H1 (cell line): ENCODE measurements around the gene UBL4B. TPM values are rescaled to one million over a fixed set of nuclear protein-coding genes. Genes with fewer than 3 reads are reported as not detected.

Experiments used
- CTCF ChIA-PET: fragments of 300-600 bp; sonication (Branson Sonifier 250); formaldehyde crosslinking; loops from one replicate; lab custom pipeline; 2021; ENCODE audit not compliant: partially characterized antibody; lab: Charles Lee
- POLR2A ChIA-PET: fragments of 300-600 bp; sonication (Branson Sonifier 250); formaldehyde crosslinking; loops from one replicate; lab custom pipeline; 2021; ENCODE audit warnings: inconsistent platforms; ENCODE audit not compliant: partially characterized antibody; lab: Charles Lee
- DNase-seq, 2 experiments: peaks; one replicate each; pipeline versions ENCODE4 v3.0.0 to v3.0.0-alpha.2; 2010 to 2022; ENCODE audit warnings: low spot score in 2 of 2, low read depth in 1 of 2, mixed read lengths in 1 of 2
- FAIRE-seq: peaks from 2 replicates; lab custom pipeline; 2011; peaks lifted over from hg19 to GRCh38; lab: Jason Lieb, UNC
- H2AFZ ChIP-seq: 2 replicates; pipeline ENCODE4 v1.8.1; 2012; ENCODE audit warnings: low read length, inconsistent platforms
- H2AK5ac ChIP-seq: 2 replicates; pipeline ENCODE4 v1.6.1; 2013; ENCODE audit warnings: low read depth, low read length
- H2BK120ac ChIP-seq: replicated peaks from 2 replicates; pipeline ENCODE3; 2013; ENCODE audit warnings: low read depth, low read length, inconsistent platforms
- H2BK12ac ChIP-seq: 2 replicates; pipeline ENCODE4 v1.6.1; 2013; ENCODE audit warnings: low read depth, low read length
- H2BK15ac ChIP-seq: 2 replicates; pipeline ENCODE4 v1.6.1; 2013; ENCODE audit warnings: low read length
- H2BK20ac ChIP-seq: 2 replicates; pipeline ENCODE4 v1.6.1; 2013; ENCODE audit warnings: low read length
- H2BK5ac ChIP-seq: 2 replicates; pipeline ENCODE4 v1.6.1; 2013; ENCODE audit warnings: low read depth, low read length
- H3K14ac ChIP-seq: 2 replicates; pipeline ENCODE4 v1.6.1; 2013; ENCODE audit warnings: inconsistent platforms; ENCODE audit not compliant: insufficient read length
- H3K18ac ChIP-seq: 2 replicates; pipeline ENCODE4 v1.6.1; 2013; ENCODE audit warnings: low read length; ENCODE audit errors: extremely low read depth
- H3K23ac ChIP-seq: 2 replicates; pipeline ENCODE4 v1.6.1; 2013; ENCODE audit warnings: inconsistent platforms; ENCODE audit not compliant: insufficient read length
- H3K23me2 ChIP-seq: 2 replicates; pipeline ENCODE4 v1.6.1; 2013; ENCODE audit warnings: low read depth, low read length
- H3K27ac ChIP-seq: 2 replicates; pipeline ENCODE4 v1.6.1; 2011; ENCODE audit warnings: low read depth, low read length, inconsistent platforms
- H3K27me3 ChIP-seq, 4 experiments: replicated peaks in 1 of 4; 1 replicate in 1 of 4; 2 replicates in 3 of 4; pipeline versions ENCODE4 v1.6.1 to v1.8.1; 2011 to 2013; ENCODE audit warnings: low read length in 3 of 4, mild to moderate bottlenecking in 3 of 4, inconsistent platforms in 2 of 4, mixed read lengths in 2 of 4, moderate library complexity in 1 of 4; ENCODE audit not compliant: control insufficient read depth in 3 of 4, insufficient read depth in 3 of 4; ENCODE audit errors: extremely low read depth in 1 of 4
- H3K36me3 ChIP-seq, 4 experiments: 2 replicates each; pipeline versions ENCODE4 v1.6.1 to v1.8.1; 2011 to 2013; ENCODE audit warnings: mild to moderate bottlenecking in 4 of 4, low read length in 3 of 4, moderate library complexity in 2 of 4, control low read depth in 1 of 4, inconsistent platforms in 1 of 4; ENCODE audit not compliant: insufficient read depth in 4 of 4, control insufficient read depth in 2 of 4
- H3K4ac ChIP-seq: replicated peaks from 2 replicates; pipeline ENCODE3; 2013; ENCODE audit warnings: low read length, low read depth, mixed read lengths, inconsistent platforms; ENCODE audit not compliant: insufficient read length
- H3K4me1 ChIP-seq, 4 experiments: replicated peaks in 1 of 4; 1 replicate in 1 of 4; 2 replicates in 3 of 4; pipeline versions ENCODE4 v1.6.1 to v1.8.1; 2011 to 2013; ENCODE audit warnings: low read length in 3 of 4, inconsistent platforms in 2 of 4, mixed read lengths in 1 of 4; ENCODE audit not compliant: insufficient read depth in 4 of 4, control insufficient read depth in 3 of 4
- H3K4me2 ChIP-seq, 2 experiments: 2 replicates each; pipeline versions ENCODE4 v1.6.1 to v1.8.1; 2011 to 2013; ENCODE audit warnings: low read depth in 2 of 2, low read length in 2 of 2, control low read depth in 1 of 2, inconsistent platforms in 1 of 2, mild to moderate bottlenecking in 1 of 2; ENCODE audit not compliant: insufficient read depth in 1 of 2
- H3K4me3 ChIP-seq, 4 experiments: fragments of 200-600, 300-600 bp in 1 of 4; sonication (generic), shearing (Covaris generic), sonication (Bioruptor Twin) in 1 of 4; 2 replicates each; pipeline versions ENCODE4 v1.5.1 to v1.8.1; 2011 to 2016; ENCODE audit warnings: low read length in 4 of 4, low read depth in 3 of 4, control low read depth in 2 of 4, inconsistent platforms in 2 of 4, mild to moderate bottlenecking in 2 of 4, mixed read lengths in 1 of 4, moderate library complexity in 1 of 4; ENCODE audit not compliant: insufficient read depth in 2 of 4; ENCODE audit errors: extremely low read depth in 1 of 4
- H3K56ac ChIP-seq: replicated peaks from 2 replicates; pipeline ENCODE3; 2013; ENCODE audit warnings: low read depth, mild to moderate bottlenecking, mixed read lengths, low read length, inconsistent platforms; ENCODE audit not compliant: insufficient read length
- H3K79me1 ChIP-seq: 2 replicates; pipeline ENCODE4 v1.6.1; 2013; ENCODE audit warnings: low read depth, low read length, control low read depth
- H3K79me2 ChIP-seq, 2 experiments: 2 replicates each; pipeline versions ENCODE4 v1.6.1 to v1.8.1; 2012 to 2013; ENCODE audit warnings: low read length in 2 of 2, mild to moderate bottlenecking in 2 of 2, inconsistent platforms in 1 of 2; ENCODE audit not compliant: insufficient read depth in 2 of 2, control insufficient read depth in 1 of 2
- H3K9ac ChIP-seq, 4 experiments: replicated peaks in 1 of 4; 1 replicate in 1 of 4; 2 replicates in 3 of 4; pipeline versions ENCODE4 v1.6.1 to v1.8.1; 2011 to 2013; ENCODE audit warnings: low read depth in 3 of 4, low read length in 3 of 4, control low read depth in 2 of 4, mild to moderate bottlenecking in 2 of 4, moderate library complexity in 2 of 4, inconsistent platforms in 1 of 4; ENCODE audit errors: extremely low read depth in 1 of 4
- H3K9me3 ChIP-seq, 2 experiments: 2 replicates each; pipeline versions ENCODE4 v1.6.1 to v1.8.1; 2012 to 2013; ENCODE audit warnings: mild to moderate bottlenecking in 2 of 2, moderate library complexity in 2 of 2, control low read depth in 1 of 2, inconsistent platforms in 1 of 2, low read depth in 1 of 2, low read length in 1 of 2, mixed read lengths in 1 of 2; ENCODE audit not compliant: insufficient read depth in 2 of 2
- H4K20me1 ChIP-seq, 2 experiments: replicated peaks in 1 of 2; 2 replicates each; pipeline versions ENCODE3 to v1.8.1; 2011 to 2013; ENCODE audit warnings: inconsistent platforms in 2 of 2, low read length in 2 of 2, mild to moderate bottlenecking in 1 of 2; ENCODE audit not compliant: insufficient read depth in 2 of 2, control insufficient read depth in 1 of 2
- H4K5ac ChIP-seq: 2 replicates; pipeline ENCODE4 v1.6.1; 2013; ENCODE audit warnings: low read length, low read depth, mixed read lengths, inconsistent platforms; ENCODE audit not compliant: insufficient read length
- H4K8ac ChIP-seq: 2 replicates; pipeline ENCODE4 v1.8.0; 2013; ENCODE audit warnings: mild to moderate bottlenecking, moderate library complexity, low read length, inconsistent platforms; ENCODE audit not compliant: insufficient read depth; ENCODE audit errors: extremely low read depth
- H4K91ac ChIP-seq: replicated peaks from 2 replicates; pipeline ENCODE3; 2013; ENCODE audit warnings: low read length, mixed read lengths, inconsistent platforms; ENCODE audit not compliant: insufficient read length
- CHD1 ChIP-seq: IDR thresholded peaks from 2 replicates; pipeline ENCODE4 v1.6.1; 2012; ENCODE audit warnings: low read depth, low read length, improper control_type of control experiment
- CTBP2 ChIP-seq: IDR thresholded peaks from 2 replicates; pipeline ENCODE4 v1.7.0; 2011; ENCODE audit warnings: borderline replicate concordance, mild to moderate bottlenecking, moderate library complexity, mixed read lengths, low read length; ENCODE audit not compliant: insufficient read depth, insufficient read length
- FOSL1 ChIP-seq: IDR thresholded peaks from 2 replicates; pipeline ENCODE4 v1.6.1; 2011; ENCODE audit warnings: mild to moderate bottlenecking, low read depth, low read length, moderate library complexity; ENCODE audit not compliant: insufficient read depth
- RNF2 ChIP-seq: fragments of 200-900, 300-1000 bp; sonication (generic); IDR thresholded peaks from 2 replicates; pipeline ENCODE4 v1.7.1; 2016; ENCODE audit warnings: borderline replicate concordance, low read depth, mild to moderate bottlenecking, antibody characterized with exemption, low read length; ENCODE audit not compliant: poor library complexity, severe bottlenecking; ENCODE audit errors: missing control alignments
- SAP30 ChIP-seq: fragments of 300-600 bp; sonication (generic); IDR thresholded peaks from 2 replicates; pipeline ENCODE4 v1.7.1; 2012; ENCODE audit warnings: low read length, moderate library complexity, mild to moderate bottlenecking, inconsistent platforms; ENCODE audit not compliant: insufficient read depth, insufficient replicate concordance
- SUZ12 ChIP-seq: fragments of 200-600 bp; sonication (generic); IDR thresholded peaks from 2 replicates; pipeline ENCODE4 v1.6.1; 2012; ENCODE audit warnings: mild to moderate bottlenecking, inconsistent platforms, low read length, moderate library complexity, mixed read lengths
- TEAD4 ChIP-seq: IDR thresholded peaks from 2 replicates; pipeline ENCODE4 v1.6.1; 2012; ENCODE audit warnings: low read depth, low read length, inconsistent platforms, mixed read lengths
- polyA plus RNA-seq, 7 experiments: library from polyadenylated mRNA; depleted of rRNA in 3 of 7; stranded (reverse) in 5 of 7; unstranded in 2 of 7; fragments of >200 nt in 5 of 7; fragments of 200-250 nt in 2 of 7; gene quantifications; 1 replicate in 5 of 7; 2 replicates in 1 of 7; 4 replicates in 1 of 7; pipeline versions ENCODE4 v1.2.1 to v1.2.3, GENCODE V29; 2011 to 2013; ENCODE audit warnings: missing spikeins in 2 of 7, mixed read lengths in 2 of 7
- total RNA-seq: library from RNA; stranded (reverse); fragmentation: NEBNext Ultra II Directional; extraction: Animal tissue kit (Norgen Biotek cat#: 25700); gene quantifications from 2 replicates; pipeline ENCODE4 v1.2.1, GENCODE V29; 2021
- TF ChIP-seq, protein P1 (sequence below): IDR thresholded peaks from 2 replicates; pipeline ENCODE4 v1.6.1; 2012; ENCODE audit warnings: inconsistent platforms
- TF ChIP-seq, protein P2 (sequence below): IDR thresholded peaks from 2 replicates; pipeline ENCODE4 v1.6.1; 2011; ENCODE audit warnings: low read depth, mild to moderate bottlenecking, low read length; ENCODE audit not compliant: insufficient read depth

Gene UBL4B
- total and polyA plus RNA-seq, 2 of the 8 experiments (the other 6 are each of a cell fraction or from before 2014, with no cell fraction given): 0.11 TPM; not detected in 1

DNA sequence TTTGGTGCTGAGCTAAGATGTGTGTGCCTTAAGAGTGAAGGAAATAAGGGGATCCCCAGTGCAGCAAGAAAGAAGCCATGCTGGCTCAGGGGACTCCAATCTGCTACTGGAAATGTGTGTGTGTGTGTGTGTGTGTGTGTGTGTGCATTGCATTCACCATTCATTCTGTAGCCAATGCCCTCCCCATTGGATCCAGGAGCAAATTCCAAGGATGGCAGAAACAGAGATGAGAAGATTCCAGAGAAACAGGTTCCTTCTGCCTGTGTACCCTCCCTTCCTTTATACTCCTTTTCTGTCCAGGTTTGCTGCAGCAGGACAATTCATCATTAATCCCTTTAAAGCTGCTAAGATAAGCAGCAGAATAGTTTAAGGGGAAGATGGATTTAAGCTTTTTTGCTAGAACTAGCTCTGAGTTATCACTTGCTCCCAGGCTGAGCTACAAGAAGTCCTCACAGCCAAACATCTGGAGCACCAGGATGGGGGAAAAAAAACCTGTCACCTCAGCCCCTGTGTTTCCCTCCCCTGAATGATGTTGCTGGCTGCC, 41.2 kb downstream of the UBL4B start:
- Histone ChIP-seq H3K4ac (no peak overlapping the region), H3K79me2 (no peaks in the 10 kb centered on the region), H3K27me3 (peaks cover 37 to 69% (median 58%) of the 10 kb centered on the region in 4 experiments), H3K23me2 (peaks cover 12% of the 10 kb centered on the region; the same call in 1 of the 2 replicates), H2AFZ (no peak overlapping the region), H3K4me3 (no peak overlapping the region), H2BK12ac (no peak overlapping the region), H3K9ac (no peak overlapping the region), H2BK15ac (no peak overlapping the region), H3K56ac (no peak overlapping the region), H3K4me2 (no peak overlapping the region), H3K18ac (no peak overlapping the region), H3K27ac (no peak overlapping the region), H4K20me1 (peaks cover 5 to 8% of the 10 kb centered on the region in 2 experiments), H3K14ac (no peak overlapping the region), H2BK5ac (no peak overlapping the region), H2AK5ac (no peak overlapping the region), H2BK120ac (no peak overlapping the region), H3K9me3 (no peaks in the 10 kb centered on the region), H4K5ac (no peak overlapping the region), H4K8ac (no peak overlapping the region; the same call in 1 of the 2 replicates), H3K4me1 (peaks cover 0 to 5% (median 2%) of the 10 kb centered on the region in 4 experiments; a peak in 3 of 7 replicates), H2BK20ac (no peak overlapping the region), H3K36me3 (peaks cover 0 to 6% (median 0%) of the 10 kb centered on the region in 4 experiments; a peak in 1 of 8 replicates), H3K79me1 (no peaks in the 10 kb centered on the region), H3K23ac (no peak overlapping the region), H4K91ac (no peak overlapping the region)
- FAIRE-seq (no peak), DNase-seq (no peak)
- CTCF ChIA-PET: interaction anchor here (1.0 to 3.6 kb wide), 11 partner anchors 9 to 329 kb away, joined by 3 to 19 read pairs (median 5); no protein-coding TSS in a partner anchor
- POLR2A ChIA-PET: no interaction called here
- TF ChIP-seq RNF2 (no peak), SAP30 (no peak), SUZ12 (no peak), CHD1 (no peak), FOSL1 (no peak), CTBP2 (no peak), TEAD4 (no peak)
- TF ChIP-seq, protein P1, sequence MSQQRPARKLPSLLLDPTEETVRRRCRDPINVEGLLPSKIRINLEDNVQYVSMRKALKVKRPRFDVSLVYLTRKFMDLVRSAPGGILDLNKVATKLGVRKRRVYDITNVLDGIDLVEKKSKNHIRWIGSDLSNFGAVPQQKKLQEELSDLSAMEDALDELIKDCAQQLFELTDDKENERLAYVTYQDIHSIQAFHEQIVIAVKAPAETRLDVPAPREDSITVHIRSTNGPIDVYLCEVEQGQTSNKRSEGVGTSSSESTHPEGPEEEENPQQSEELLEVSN: no peak
- TF ChIP-seq, protein P2, sequence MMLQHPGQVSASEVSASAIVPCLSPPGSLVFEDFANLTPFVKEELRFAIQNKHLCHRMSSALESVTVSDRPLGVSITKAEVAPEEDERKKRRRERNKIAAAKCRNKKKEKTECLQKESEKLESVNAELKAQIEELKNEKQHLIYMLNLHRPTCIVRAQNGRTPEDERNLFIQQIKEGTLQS: no peak
